ENCODE results near the gene AMBN.

AMBN gene

GRCh38 chr4:70591955-70592582 is at the start of gene AMBN:
TSS of gene AMBN (plus strand) at chr4:70592256. CDS start at chr4:70592359, 103 bp downstream.
- no peaks in the 10 kb centered on the region for H3K36me3 ChIP-seq (ENCODE audit: insufficient read depth, low read depth, low read length)
- H3K9me3 ChIP-seq (ENCODE audit: insufficient read depth, low read depth, low read length) = no peaks in the 10 kb centered on the region
- H3K9ac ChIP-seq (ENCODE audit: low read depth, low read length) = no peak within 1 kb of the TSS
- H3K27me3 ChIP-seq (ENCODE audit: insufficient read depth, low read length) = no peaks in the 10 kb centered on the region
- no peak within 1 kb of the TSS for H3K4me3 ChIP-seq (ENCODE audit: low read length)
- H3K27ac ChIP-seq (ENCODE audit: low read length) = no peak within 1 kb of the TSS
- H3K4me1 ChIP-seq (ENCODE audit: insufficient read depth, low read length) = no peaks in the 10 kb centered on the region

GRCh38 chr4:70544279-70544868 is 47.7 kb upstream of the AMBN start:
- Histone ChIP-seq H3K9ac (ENCODE audit: low read depth, low read length) (no peak overlapping the region), H3K9me3 (ENCODE audit: insufficient read depth, low read depth, low read length) (no peaks in the 10 kb centered on the region), H3K27ac (ENCODE audit: low read length) (no peak overlapping the region), H3K4me3 (ENCODE audit: low read length) (no peak overlapping the region), H3K4me1 (ENCODE audit: insufficient read depth, low read length) (no peaks in the 10 kb centered on the region), H3K27me3 (ENCODE audit: insufficient read depth, low read length) (no peaks in the 10 kb centered on the region), H3K36me3 (ENCODE audit: insufficient read depth, low read depth, low read length) (no peaks in the 10 kb centered on the region)

GRCh38 chr4:70556856-70557255 is 35.2 kb upstream of the AMBN start:
- no peaks in the 10 kb centered on the region for H3K36me3 ChIP-seq (ENCODE audit: insufficient read depth, low read depth, low read length)
- H3K9ac ChIP-seq (ENCODE audit: low read depth, low read length) = no peak overlapping the region
- no peak overlapping the region for H3K4me3 ChIP-seq (ENCODE audit: low read length)
- no peak overlapping the region for H3K27ac ChIP-seq (ENCODE audit: low read length)
- H3K9me3 ChIP-seq (ENCODE audit: insufficient read depth, low read depth, low read length) = no peaks in the 10 kb centered on the region
- H3K4me1 ChIP-seq (ENCODE audit: insufficient read depth, low read length) = no peaks in the 10 kb centered on the region
- no peaks in the 10 kb centered on the region for H3K27me3 ChIP-seq (ENCODE audit: insufficient read depth, low read length)

GRCh38 chr4:70559211-70559830 is 32.7 kb upstream of the AMBN start:
- peaks cover 5% of the 10 kb centered on the region for H3K4me1 ChIP-seq (ENCODE audit: insufficient read depth, low read length)
- H3K27me3 ChIP-seq (ENCODE audit: insufficient read depth, low read length) = no peaks in the 10 kb centered on the region
- H3K9ac ChIP-seq (ENCODE audit: low read depth, low read length) = no peak overlapping the region
- no peak overlapping the region for H3K27ac ChIP-seq (ENCODE audit: low read length)
- no peaks in the 10 kb centered on the region for H3K36me3 ChIP-seq (ENCODE audit: insufficient read depth, low read depth, low read length)
- H3K4me3 ChIP-seq (ENCODE audit: low read length) = no peak overlapping the region
- H3K9me3 ChIP-seq (ENCODE audit: insufficient read depth, low read depth, low read length) = no peaks in the 10 kb centered on the region

- Histone ChIP-seq H3K36me3 (ENCODE audit: insufficient read depth, low read depth, low read length) (no peaks in the 10 kb centered on the region), H3K4me1 (ENCODE audit: insufficient read depth, low read length) (peaks cover 5% of the 10 kb centered on the region), H3K27me3 (ENCODE audit: insufficient read depth, low read length) (no peaks in the 10 kb centered on the region), H3K4me3 (ENCODE audit: low read length) (no peak overlapping the region), H3K27ac (ENCODE audit: low read length) (no peak overlapping the region), H3K9me3 (ENCODE audit: insufficient read depth, low read depth, low read length) (no peaks in the 10 kb centered on the region), H3K9ac (ENCODE audit: low read depth, low read length) (no peak overlapping the region)
Measured at GRCh38 chr4:70559924-70560323, 32.1 kb upstream of the AMBN start.

GRCh38 chr4:70564033-70564432 is 28.0 kb upstream of the AMBN start:
- peaks cover 5% of the 10 kb centered on the region for H3K4me1 ChIP-seq (ENCODE audit: insufficient read depth, low read length)
- no peaks in the 10 kb centered on the region for H3K27me3 ChIP-seq (ENCODE audit: insufficient read depth, low read length)
- no peaks in the 10 kb centered on the region for H3K36me3 ChIP-seq (ENCODE audit: insufficient read depth, low read depth, low read length)
- peaks cover 1% of the 10 kb centered on the region; the same call in 1 of the 2 replicates for H3K9me3 ChIP-seq (ENCODE audit: insufficient read depth, low read depth, low read length)
- H3K9ac ChIP-seq (ENCODE audit: low read depth, low read length) = no peak overlapping the region
- H3K27ac ChIP-seq (ENCODE audit: low read length) = no peak overlapping the region
- no peak overlapping the region for H3K4me3 ChIP-seq (ENCODE audit: low read length)

GRCh38 chr4:70570796-70571195 is 21.3 kb upstream of the AMBN start:
- Histone ChIP-seq H3K4me1 (ENCODE audit: insufficient read depth, low read length) (no peaks in the 10 kb centered on the region), H3K27me3 (ENCODE audit: insufficient read depth, low read length) (no peaks in the 10 kb centered on the region), H3K27ac (ENCODE audit: low read length) (no peak overlapping the region), H3K9ac (ENCODE audit: low read depth, low read length) (no peak overlapping the region), H3K36me3 (ENCODE audit: insufficient read depth, low read depth, low read length) (no peaks in the 10 kb centered on the region), H3K4me3 (ENCODE audit: low read length) (no peak overlapping the region), H3K9me3 (ENCODE audit: insufficient read depth, low read depth, low read length) (peaks cover 3% of the 10 kb centered on the region; the same call in 1 of the 2 replicates)

- no peaks in the 10 kb centered on the region for H3K36me3 ChIP-seq (ENCODE audit: insufficient read depth, low read depth, low read length)
- H3K27me3 ChIP-seq (ENCODE audit: insufficient read depth, low read length) = no peaks in the 10 kb centered on the region
- no peak overlapping the region for H3K27ac ChIP-seq (ENCODE audit: low read length)
- peaks cover 8% of the 10 kb centered on the region; the same call in 1 of the 2 replicates for H3K9me3 ChIP-seq (ENCODE audit: insufficient read depth, low read depth, low read length)
- H3K9ac ChIP-seq (ENCODE audit: low read depth, low read length) = no peak overlapping the region
- H3K4me1 ChIP-seq (ENCODE audit: insufficient read depth, low read length) = no peaks in the 10 kb centered on the region
- no peak overlapping the region for H3K4me3 ChIP-seq (ENCODE audit: low read length)
Measured at GRCh38 chr4:70571772-70572171, 20.3 kb upstream of the AMBN start.

GRCh38 chr4:70575964-70576363 is 16.1 kb upstream of the AMBN start:
- Histone ChIP-seq H3K9me3 (ENCODE audit: insufficient read depth, low read depth, low read length) (peaks cover 6% of the 10 kb centered on the region; the same call in 1 of the 2 replicates), H3K9ac (ENCODE audit: low read depth, low read length) (no peak overlapping the region), H3K27ac (ENCODE audit: low read length) (no peak overlapping the region), H3K27me3 (ENCODE audit: insufficient read depth, low read length) (no peaks in the 10 kb centered on the region), H3K4me3 (ENCODE audit: low read length) (no peak overlapping the region), H3K36me3 (ENCODE audit: insufficient read depth, low read depth, low read length) (no peaks in the 10 kb centered on the region), H3K4me1 (ENCODE audit: insufficient read depth, low read length) (no peaks in the 10 kb centered on the region)

GRCh38 chr4:70577220-70577927 is 14.7 kb upstream of the AMBN start:
- no peaks in the 10 kb centered on the region for H3K4me1 ChIP-seq (ENCODE audit: insufficient read depth, low read length)
- no peaks in the 10 kb centered on the region for H3K36me3 ChIP-seq (ENCODE audit: insufficient read depth, low read depth, low read length)
- peaks cover 6% of the 10 kb centered on the region; the same call in 1 of the 2 replicates for H3K9me3 ChIP-seq (ENCODE audit: insufficient read depth, low read depth, low read length)
- H3K27ac ChIP-seq (ENCODE audit: low read length) = no peak overlapping the region
- no peak overlapping the region for H3K9ac ChIP-seq (ENCODE audit: low read depth, low read length)
- H3K27me3 ChIP-seq (ENCODE audit: insufficient read depth, low read length) = no peaks in the 10 kb centered on the region
- H3K4me3 ChIP-seq (ENCODE audit: low read length) = no peak overlapping the region

GRCh38 chr4:70581980-70582379 is 10.1 kb upstream of the AMBN start:
- H3K4me3 ChIP-seq (ENCODE audit: low read length) = no peak overlapping the region
- H3K27ac ChIP-seq (ENCODE audit: low read length) = no peak overlapping the region
- H3K4me1 ChIP-seq (ENCODE audit: insufficient read depth, low read length) = no peaks in the 10 kb centered on the region
- no peaks in the 10 kb centered on the region for H3K9me3 ChIP-seq (ENCODE audit: insufficient read depth, low read depth, low read length)
- no peak overlapping the region for H3K9ac ChIP-seq (ENCODE audit: low read depth, low read length)
- H3K27me3 ChIP-seq (ENCODE audit: insufficient read depth, low read length) = no peaks in the 10 kb centered on the region
- no peaks in the 10 kb centered on the region for H3K36me3 ChIP-seq (ENCODE audit: insufficient read depth, low read depth, low read length)

Measured in iPS-20b (cell line).